Kidney tubule cell (primary cell): ENCODE results near the gene AKAP12.
"Not testable (repeated sequence)": the region's sequence is repeated elsewhere in the genome, so short reads cannot be mapped to it uniquely, and the experiment has no call there.

Experiments used
- DNase-seq: peaks from one replicate; pipeline ENCODE4 v3.0.0-alpha.2; 2018; ENCODE audit warnings: low spot score

AKAP12 gene

GRCh38 chr6:151382631-151383030 is 142.9 kb downstream of the AKAP12 start:
- not testable (repeated sequence) for DNase-seq

DNA sequence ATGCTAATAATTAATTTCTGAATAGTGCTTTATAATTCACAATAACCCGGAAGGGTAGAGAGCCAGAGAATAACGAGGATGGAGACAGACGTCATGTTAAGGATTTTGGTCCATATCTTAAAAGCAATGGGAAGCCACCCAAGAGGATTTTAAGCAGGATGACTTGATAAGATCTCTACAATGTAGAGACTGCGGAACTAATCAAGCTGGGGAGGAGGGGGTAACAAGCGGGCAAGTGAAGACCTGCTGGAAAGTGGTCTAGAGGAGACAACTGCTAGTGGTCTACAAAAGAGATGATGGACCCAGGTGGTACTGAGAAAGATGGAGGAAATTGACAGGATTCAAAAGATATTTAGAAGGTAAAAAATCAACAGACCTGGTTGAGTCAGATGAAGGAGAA is 144.4 kb downstream of the AKAP12 start:
- no peak for DNase-seq

DNA sequence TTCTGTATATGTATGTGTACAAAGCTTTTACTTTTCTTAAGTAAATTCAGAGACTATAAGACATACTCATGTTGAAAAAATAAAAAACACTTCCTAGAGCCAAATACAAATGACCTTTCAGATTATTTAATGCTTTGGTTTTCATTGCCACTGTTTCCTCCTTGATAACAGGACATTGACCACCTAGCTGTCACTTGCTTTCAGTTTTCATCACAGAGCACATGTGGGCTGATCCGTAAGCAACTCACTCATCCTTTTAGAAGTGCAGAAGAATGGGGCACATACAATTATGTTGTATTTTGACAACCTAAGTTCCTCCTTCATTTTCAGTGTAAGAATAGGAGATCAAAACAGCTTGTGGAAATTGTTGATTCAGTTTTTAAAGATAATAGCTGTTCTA is 145.4 kb downstream of the AKAP12 start:
- no peak for DNase-seq

DNA sequence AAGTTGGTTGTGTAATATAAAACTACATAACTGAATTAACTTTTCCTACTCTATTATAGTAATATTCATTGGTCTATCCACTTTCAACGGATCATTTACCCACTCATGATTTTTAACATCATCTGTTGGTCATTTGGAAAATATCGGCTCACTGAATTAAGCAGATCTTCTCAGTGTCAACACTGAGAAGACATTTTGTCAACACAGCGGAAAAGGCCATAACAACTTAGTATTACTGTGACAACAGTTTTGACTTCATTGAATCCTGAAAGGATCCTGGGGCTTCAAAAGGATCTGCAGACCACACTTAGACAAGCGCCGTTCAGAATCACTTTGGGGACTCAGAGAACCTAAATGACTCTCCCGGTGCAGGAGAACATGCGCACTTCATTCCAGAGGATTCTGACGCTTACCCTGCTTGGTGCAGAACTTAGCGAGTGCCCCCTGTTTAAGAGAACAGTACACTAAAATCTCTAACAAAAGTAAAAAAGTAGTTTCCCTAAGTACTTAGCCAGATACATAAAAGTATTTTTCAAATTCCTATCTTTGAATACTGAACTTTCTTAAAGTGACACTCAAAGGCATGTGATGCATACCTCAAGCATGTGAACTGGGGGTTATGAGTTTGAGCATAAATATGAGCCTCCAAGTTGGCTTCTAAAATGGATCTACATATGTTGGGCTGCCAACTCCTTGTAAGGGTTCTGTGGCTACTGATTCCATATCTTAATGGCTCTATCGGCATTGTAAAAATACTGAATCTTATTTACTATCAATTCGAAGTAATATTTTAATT is 147.6 kb downstream of the AKAP12 start:
- peak; percentile 39 for DNase-seq

GRCh38 chr6:151388236-151388635 is 148.5 kb downstream of the AKAP12 start:
- DNase-seq: no peak

DNA sequence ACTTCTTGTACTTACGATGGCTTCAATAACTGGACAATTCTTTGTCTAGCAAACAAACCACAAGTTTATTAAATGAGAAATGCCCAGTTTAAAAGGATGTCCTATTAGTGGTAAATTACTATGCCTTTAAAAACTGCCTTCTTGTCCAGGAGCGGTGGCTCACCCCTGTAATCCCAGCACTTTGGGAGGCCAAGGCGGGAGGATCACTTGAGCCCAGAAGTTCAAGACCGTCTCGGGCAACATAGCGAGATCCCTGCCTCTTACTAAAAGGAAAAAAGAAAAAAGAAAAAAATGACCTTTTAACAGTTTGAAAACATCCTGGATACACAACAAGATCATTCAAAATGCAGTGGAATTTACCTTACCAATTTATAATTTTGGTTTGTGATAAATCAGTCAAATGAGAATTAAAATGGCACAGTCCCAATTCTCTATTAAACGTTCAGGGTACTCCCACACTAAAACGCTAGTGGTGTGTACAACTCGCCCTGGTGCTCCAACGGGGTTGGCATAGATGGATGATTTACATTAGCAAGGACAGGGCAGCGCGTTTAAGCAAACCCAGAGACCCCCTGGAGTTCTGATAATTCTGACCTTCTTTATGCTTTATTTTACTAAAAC is 149.3 kb downstream of the AKAP12 start:
- no peak for DNase-seq

DNA sequence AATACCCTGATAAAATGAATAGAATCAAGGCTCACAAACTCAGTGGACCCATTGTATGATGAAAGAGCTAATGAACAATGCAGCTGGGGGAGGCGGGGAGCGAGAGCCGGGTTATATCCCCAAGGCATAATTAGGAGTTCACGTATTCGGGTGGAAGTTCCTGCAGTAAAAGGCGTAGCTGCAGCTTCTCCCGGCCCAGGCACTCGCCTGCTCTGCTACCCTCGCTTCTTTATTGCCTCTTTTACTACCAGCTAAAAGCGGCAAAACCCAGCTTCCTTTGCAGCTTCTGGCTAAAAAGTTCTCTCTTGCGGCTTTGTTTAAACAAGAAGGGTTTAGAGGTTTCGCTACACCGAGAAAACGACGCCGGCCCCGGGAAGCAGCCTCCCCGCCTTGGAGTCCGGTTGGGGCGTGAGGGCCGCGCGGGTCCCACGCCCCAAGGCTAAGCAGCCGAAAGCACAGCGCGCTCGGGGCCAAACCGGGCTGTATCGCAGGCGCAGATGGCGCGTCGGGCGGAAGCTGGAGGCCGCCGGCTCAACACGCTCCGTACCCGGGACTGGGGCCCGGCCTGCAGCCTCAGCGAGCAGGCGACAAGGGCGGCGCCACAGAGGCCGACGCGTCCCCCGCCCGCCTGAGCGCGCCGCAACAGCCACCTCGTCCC is 150.0 kb downstream of the AKAP12 start:
- DNase-seq: peak; percentile 73

DNA sequence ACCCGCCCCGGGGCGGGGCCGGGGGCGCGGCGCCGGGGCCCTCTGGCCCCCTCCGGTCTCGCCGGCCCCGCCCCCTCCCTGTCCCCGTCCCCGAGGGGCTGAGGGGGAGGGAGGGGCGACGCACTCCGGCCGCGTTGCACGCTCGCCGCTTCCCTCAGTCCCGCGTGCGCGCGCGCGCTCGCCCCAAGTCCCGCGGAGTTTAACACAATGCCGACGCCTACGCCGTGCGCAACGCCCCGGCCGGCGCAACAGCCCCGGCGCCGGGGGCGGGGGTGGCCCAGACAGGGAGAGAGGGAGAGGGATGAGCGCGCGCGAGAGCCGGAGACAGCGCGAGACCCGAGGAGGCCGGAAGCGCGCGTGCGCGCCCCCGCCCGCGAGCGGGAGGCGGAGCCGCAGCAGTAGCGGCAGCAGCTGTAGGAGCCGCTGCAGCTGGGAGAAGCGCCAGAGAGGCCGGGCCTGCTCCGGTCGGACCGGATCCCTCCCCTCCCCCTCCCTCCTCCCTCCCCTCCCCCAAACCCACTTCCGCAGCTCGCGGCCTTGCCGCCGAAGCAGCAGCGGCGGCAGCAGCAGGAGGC is 150.6 kb downstream of the AKAP12 start:
- peak; percentile 100 for DNase-seq

DNA sequence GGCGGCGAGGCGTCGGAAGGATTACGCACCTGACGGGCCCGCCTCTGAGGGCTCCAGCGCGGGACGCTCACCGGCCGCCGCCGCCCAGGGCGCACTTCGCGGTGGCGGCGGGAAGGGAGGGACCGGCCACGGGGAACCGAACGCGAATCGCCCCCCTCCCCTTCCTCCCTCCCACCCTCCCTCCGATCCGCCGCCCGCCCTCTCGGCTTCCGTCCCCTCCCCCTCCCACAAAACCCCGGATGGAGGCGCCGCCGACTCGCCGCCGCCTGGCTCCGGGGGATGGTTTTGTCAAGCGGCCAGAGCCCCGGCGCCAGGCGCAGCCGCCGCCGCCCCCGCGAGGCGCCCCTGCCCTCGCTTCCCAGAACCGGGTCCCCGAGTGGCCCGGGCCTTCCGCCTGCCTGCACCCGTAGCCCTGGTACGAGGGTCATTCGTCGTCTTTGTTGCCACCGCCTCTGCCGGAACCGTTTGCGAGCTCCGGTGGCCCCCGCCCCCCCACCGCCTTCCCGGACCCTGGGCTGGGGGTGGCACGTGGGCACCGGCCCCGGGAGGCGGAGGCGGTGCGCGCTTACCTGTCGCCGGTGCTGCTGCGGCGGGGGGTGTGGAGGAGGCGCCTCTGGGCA is 151.2 kb downstream of the AKAP12 start:
- no peak for DNase-seq

DNA sequence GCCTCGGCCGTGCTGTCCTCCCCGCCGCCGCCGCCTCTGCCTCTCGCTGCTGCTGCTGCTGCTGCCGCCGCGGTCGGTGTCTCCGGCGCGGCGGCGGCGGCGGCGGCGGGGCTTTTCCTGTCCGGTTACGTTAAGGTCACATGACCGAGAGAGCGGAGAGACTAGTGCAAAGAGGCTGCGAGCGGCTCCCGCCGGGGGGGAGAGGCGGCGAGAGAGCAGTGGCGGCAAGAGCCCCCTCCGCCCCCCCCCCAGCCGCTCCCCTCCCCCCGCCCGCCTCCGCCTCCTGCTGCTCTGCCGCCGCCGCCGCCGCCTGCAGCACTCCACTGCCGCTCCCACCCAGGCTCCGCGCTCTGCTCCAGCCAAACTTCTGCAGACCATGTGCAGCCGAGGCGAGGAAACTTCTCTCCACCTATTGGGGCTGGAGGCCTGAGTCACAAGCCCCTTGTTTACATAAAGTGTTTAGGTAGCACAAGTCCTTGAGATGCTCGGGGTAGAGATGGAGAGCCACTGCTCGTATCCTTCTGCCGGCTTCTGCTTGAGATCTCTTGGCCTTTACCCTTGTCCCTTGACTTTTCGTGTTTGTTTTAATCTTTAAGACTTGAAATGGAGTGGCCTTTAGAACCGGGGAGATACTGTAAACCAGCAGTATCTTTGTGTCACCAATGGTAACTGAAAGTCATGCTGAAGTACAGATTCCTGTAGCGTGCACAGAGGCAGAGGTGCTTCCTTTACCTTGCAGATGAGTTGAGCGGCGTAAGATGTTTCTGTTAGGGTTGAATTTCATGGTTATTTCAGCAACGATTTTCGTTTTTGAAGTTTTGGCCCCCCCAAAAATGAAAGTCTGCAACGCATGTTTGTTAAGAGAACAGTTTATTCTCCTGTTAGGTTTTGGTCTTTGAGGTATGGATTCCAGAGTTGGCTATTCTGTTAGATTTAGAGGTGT is 152.0 kb downstream of the AKAP12 start, which contains the start of gene ZBTB2:
TSS of gene ZBTB2 (minus strand) at position 89 of the 943 bp plus-strand sequence. CDS start 17,922 bp downstream, outside the sequence.
- DNase-seq: peak; percentile 73

GRCh38 chr6:151392427-151392826 is 152.7 kb downstream of the AKAP12 start:
- DNase-seq: no peak

GRCh38 chr6:151393410-151393809 is 153.6 kb downstream of the AKAP12 start:
- DNase-seq: no peak

DNA sequence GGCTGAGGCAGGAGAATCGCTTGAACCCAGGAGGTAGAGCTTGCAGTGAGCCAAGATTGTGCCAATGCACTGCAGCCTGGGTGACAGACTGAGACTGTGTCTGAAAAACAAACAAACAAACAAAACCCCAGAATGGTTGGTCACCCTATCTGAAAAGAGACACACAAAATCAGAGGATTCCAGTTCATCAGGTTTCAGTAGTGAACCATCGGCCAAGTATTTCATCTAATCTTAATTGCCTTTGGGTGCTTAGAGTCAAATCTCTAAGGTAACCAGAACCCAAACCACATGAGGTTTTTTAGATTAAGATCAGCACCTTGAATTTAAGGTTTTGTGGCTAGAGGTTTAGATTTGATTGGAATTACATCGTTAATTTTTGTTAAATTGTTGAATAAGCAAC is 159.9 kb downstream of the AKAP12 start:
- DNase-seq: peak; percentile 16

- peak; percentile 25 for DNase-seq
Measured at GRCh38 chr6:151400473-151400872, 160.7 kb downstream of the AKAP12 start.

GRCh38 chr6:151402228-151402627 is 162.5 kb downstream of the AKAP12 start:
- peak; percentile 44 for DNase-seq

GRCh38 chr6:151403919-151404308 is 164.1 kb downstream of the AKAP12 start:
- DNase-seq: no peak
